Right lobe of liver (tissue), 6 donors: Measurements from ENCODE around the gene ATP6V1G1. TPM values are rescaled to one million over a fixed set of nuclear protein-coding genes. Genes with fewer than 3 reads are reported as not detected.
A peak's percentile ranks its signal among the peaks of the same experiment; 100 is the strongest.
"Not testable (repeated sequence)": the region's sequence is repeated elsewhere in the genome, so short reads cannot be mapped to it uniquely, and the experiment has no call there.

Experiments used
- ATAC-seq, 4 donors: fragments of 200-7000 bp; cut with Tn5 transposase; one replicate each; pipeline ENCODE4 v1.9.1; 2020; ENCODE audit warnings: mild to moderate bottlenecking in 4 of 4, moderate library complexity in 4 of 4
- DNase-seq, 3 donors: peaks; one replicate each; pipeline ENCODE4 v3.0.0-alpha.2; 2020
- H3K27ac ChIP-seq, 3 donors: fragments of 200-600 bp; one replicate each; pipeline ENCODE4 v1.8.0; 2022
- H3K27me3 ChIP-seq, 2 donors: fragments of 200-600 bp; one replicate each; pipeline ENCODE4 v1.8.0; 2022
- H3K36me3 ChIP-seq, 4 donors: fragments of 200-600 bp; sonication (generic) in 1 of 4; one replicate each; pipeline versions ENCODE4 v1.5.1 to v1.8.0; 2017 to 2022; ENCODE audit warnings: control low read depth in 1 of 4
- H3K4me1 ChIP-seq, 4 donors: fragments of 200-600 bp; sonication (generic) in 1 of 4; one replicate each; pipeline versions ENCODE4 v1.5.1 to v1.8.0; 2017 to 2022; ENCODE audit warnings: control low read depth in 1 of 4
- H3K4me3 ChIP-seq, 3 donors: fragments of 200-600 bp; one replicate each; pipeline ENCODE4 v1.8.0; 2022
- H3K9me3 ChIP-seq, 4 donors: fragments of 200-600 bp; sonication (generic) in 1 of 4; one replicate each; pipeline versions ENCODE4 v1.5.1 to v1.8.0; 2017 to 2022; ENCODE audit warnings: control low read depth in 1 of 4
- CTCF ChIP-seq, 4 donors: fragments of 200-600 bp in 3 of 4; fragments of 450-650 bp in 1 of 4; IDR thresholded peaks; one replicate each; pipeline versions ENCODE4 v1.5.1 to v1.8.0; 2016 to 2022; ENCODE audit warnings: antibody characterized with exemption in 4 of 4, mild to moderate bottlenecking in 2 of 4
- POLR2A ChIP-seq: fragments of 450-650 bp; IDR thresholded peaks from one replicate; pipeline ENCODE4 v1.6.1; 2017; ENCODE audit warnings: antibody characterized with exemption, mild to moderate bottlenecking
- WGBS: methylation state at CpG from one replicate; pipeline ENCODE4 v1.1.6; 2018; ENCODE audit warnings: low coverage, low lambda C conversion rate; ENCODE audit not compliant: insufficient coverage; ENCODE audit errors: missing lambda C conversion rate; 5-methylcytosine and 5-hydroxymethylcytosine counted together
- intact Hi-C, 2 donors: fragments of 100-400 bp; cut with DNase I; formaldehyde crosslinking; loops; one replicate each; pipeline versions ENCODE4 v1.11.2 to v1.14.1; 2022
- total RNA-seq, 6 experiments: library from RNA; depleted of rRNA in 2 of 6; stranded (reverse); fragments of >200 nt in 2 of 6; fragmentation: NEBNext Ultra II Directional in 3 of 6; extraction: Animal tissue kit (Norgen Biotek cat#: 25700) in 3 of 6; gene quantifications; one replicate each; pipeline versions ENCODE4 v1.1.0 to v1.2.4, GENCODE V29; 2016 to 2023
- donor health status: DM: no; HTN: yes; CAD: no.
- donor health status: DM: no; HTN: no; CAD: no.
- donor health status: DM: no; HTN: no; CAD: no.
- donor health status: DM: no; HTN: yes; CAD: no.
- donor health status: DM: no; HTN: yes; CAD: no.

ATP6V1G1 gene
- total RNA-seq, 6 experiments from 2014 or later = 31.0 to 155 (median 49.1) TPM

- WGBS = 13% methylated on average over 5 of the region's 5 CpGs
- Histone ChIP-seq H3K9me3 (no peaks in the 10 kb centered on the region), H3K36me3 (peaks cover 0 to 37% (median 13%) of the 10 kb centered on the region in 4 donors), H3K4me1 (peaks cover 0 to 57% (median 21%) of the 10 kb centered on the region in 4 donors), H3K27me3 (no peaks in the 10 kb centered on the region), H3K4me3 (peak overlapping the region; percentile 1 to 18 (median 8)), H3K27ac (peak overlapping the region; percentile 61 to 96 (median 74))
- ATAC-seq = peak; percentile 44 to 58 (median 52)
- no peak for DNase-seq
- TF ChIP-seq POLR2A (peak; percentile 38), CTCF (IDR thresholded peaks at IDR 0.05) (no peak)
- intact Hi-C loops = no loop called here
These were observed 3.8 kb downstream of the ATP6V1G1 start for GRCh38 chr9:114591291-114591787.

GRCh38 chr9:114591849-114592248 lies 4.3 kb downstream of the ATP6V1G1 start:
- DNase-seq = no peak
- intact Hi-C loops = no loop called here
- H3K4me3 ChIP-seq = peak overlapping the region in 1 of 3 donors; percentile 8
- H3K4me1 ChIP-seq = peaks cover 0 to 53% (median 21%) of the 10 kb centered on the region in 4 donors
- WGBS = 50% methylated on average over 1 of the region's 1 CpG
- H3K9me3 ChIP-seq = no peaks in the 10 kb centered on the region
- ATAC-seq = no peak
- no peaks in the 10 kb centered on the region for H3K27me3 ChIP-seq
- H3K36me3 ChIP-seq = peaks cover 0 to 41% (median 13%) of the 10 kb centered on the region in 4 donors
- peak overlapping the region; percentile 61 to 96 (median 74) for H3K27ac ChIP-seq
- TF ChIP-seq CTCF (IDR thresholded peaks at IDR 0.05) (no peak), POLR2A (no peak)

GRCh38 chr9:114592356-114592755 lies 4.8 kb downstream of the ATP6V1G1 start:
- intact Hi-C loops = no loop called here
- H3K36me3 ChIP-seq = peaks cover 0 to 44% (median 14%) of the 10 kb centered on the region in 4 donors
- ATAC-seq = peak in 2 of 4 donors; percentile 2 to 3
- no peak for DNase-seq
- H3K4me1 ChIP-seq = peaks cover 0 to 51% (median 21%) of the 10 kb centered on the region in 4 donors
- H3K9me3 ChIP-seq = no peaks in the 10 kb centered on the region
- 35% methylated on average over 6 of the region's 6 CpGs for WGBS
- H3K27me3 ChIP-seq = no peaks in the 10 kb centered on the region
- TF ChIP-seq POLR2A (no peak), CTCF (IDR thresholded peaks at IDR 0.05) (peak in 2 of 4 donors; percentile 16 to 17)
- no peak overlapping the region for H3K4me3 ChIP-seq
- H3K27ac ChIP-seq = peak overlapping the region; percentile 61 to 96 (median 74)

GRCh38 chr9:114594136-114594535 lies 6.6 kb downstream of the ATP6V1G1 start:
- Histone ChIP-seq H3K27me3 (no peaks in the 10 kb centered on the region), H3K4me1 (peaks cover 0 to 44% (median 18%) of the 10 kb centered on the region in 4 donors), H3K9me3 (no peaks in the 10 kb centered on the region), H3K4me3 (no peak overlapping the region), H3K36me3 (peaks cover 5 to 60% (median 26%) of the 10 kb centered on the region in 4 donors), H3K27ac (no peak overlapping the region)
- intact Hi-C loops = no loop called here
- DNase-seq (no peak), ATAC-seq (no peak)
- TF ChIP-seq POLR2A = no peak
- no peak for TF ChIP-seq CTCF (IDR thresholded peaks at IDR 0.05)
- WGBS = 97% methylated on average over 14 of the region's 17 CpGs

GRCh38 chr9:114600502-114601248 lies 13.1 kb downstream of the ATP6V1G1 start:
- H3K27me3 ChIP-seq, intact Hi-C loops: not testable (repeated sequence)
- 95% methylated on average over 4 of the region's 9 CpGs for WGBS

GRCh38 chr9:114601787-114602186 lies 14.2 kb downstream of the ATP6V1G1 start:
- WGBS = 100% methylated on average over 2 of the region's 2 CpGs
- H3K4me3 ChIP-seq, DNase-seq, H3K9me3 ChIP-seq, intact Hi-C loops, H3K27me3 ChIP-seq, ATAC-seq: not testable (repeated sequence)
- Histone ChIP-seq H3K4me1 (peaks cover 0 to 37% (median 5%) of the 10 kb centered on the region in 4 donors), H3K36me3 (peaks cover 3 to 26% (median 17%) of the 10 kb centered on the region in 4 donors), H3K27ac (peak overlapping the region in 1 of 3 donors; percentile 68)

More at GRCh38 chr9:114600502-114601248, 13.1 kb downstream of the ATP6V1G1 start:
- not testable (repeated sequence) for H3K27ac ChIP-seq, H3K4me3 ChIP-seq, ATAC-seq, DNase-seq, H3K9me3 ChIP-seq
- Histone ChIP-seq H3K4me1 (peaks cover 0 to 26% (median 0%) of the 10 kb centered on the region in 4 donors), H3K36me3 (peaks cover 3 to 30% (median 23%) of the 10 kb centered on the region in 4 donors)
